Measurements from ENCODE around the gene DNAH9. TPM values are rescaled to one million over a fixed set of nuclear protein-coding genes. Genes with fewer than 3 reads are reported as not detected.
"Not testable (repeated sequence)": the region's sequence is repeated elsewhere in the genome, so short reads cannot be mapped to it uniquely, and the experiment has no call there.

DNAH9 gene
- total and polyA plus RNA-seq, 2 of the 8 experiments (the other 6 are each of a cell fraction or from before 2014, with no cell fraction given) = 0.21 to 0.86 TPM

DNA sequence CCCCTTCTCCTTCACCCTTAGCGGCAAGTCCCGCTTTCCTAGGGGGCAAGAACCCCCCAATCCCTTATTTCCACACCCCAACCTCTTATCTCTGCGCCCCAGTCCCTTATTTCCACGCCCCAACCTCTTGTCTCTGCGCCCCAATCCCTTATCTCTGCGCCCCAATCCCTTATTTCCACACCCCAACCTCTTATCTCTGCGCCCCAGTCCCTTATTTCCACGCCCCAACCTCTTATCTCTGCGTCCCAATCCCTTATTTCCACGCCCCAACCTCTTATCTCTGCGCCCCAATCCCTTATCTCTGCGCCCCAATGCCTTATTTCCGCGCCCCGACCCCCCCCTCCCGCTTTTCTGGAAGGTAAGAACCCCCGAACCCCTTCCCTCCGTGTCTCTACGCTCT is 374.5 kb downstream of the DNAH9 start:
- CTCF ChIA-PET (ENCODE audit: partially characterized antibody); H3K4me2 ChIP-seq (ENCODE audit: insufficient read depth in 1 of 2, low read depth in 2 of 2, low read length in 2 of 2); H3K27ac ChIP-seq (ENCODE audit: low read depth, low read length); H3K14ac ChIP-seq (ENCODE audit: insufficient read length); H4K91ac ChIP-seq (replicated peaks; ENCODE audit: insufficient read length, low read length); H3K4me3 ChIP-seq (ENCODE audit: extremely low read depth in 1 of 4, insufficient read depth in 2 of 4, low read depth in 3 of 4, low read length in 4 of 4); H3K56ac ChIP-seq (replicated peaks; ENCODE audit: insufficient read length, low read depth, low read length); FAIRE-seq; H2BK12ac ChIP-seq (ENCODE audit: low read depth, low read length); H3K27me3 ChIP-seq (replicated peaks in 1 of 4; ENCODE audit: control insufficient read depth in 3 of 4, extremely low read depth in 1 of 4, insufficient read depth in 3 of 4, low read length in 3 of 4); H2BK5ac ChIP-seq (ENCODE audit: low read depth, low read length); H2AK5ac ChIP-seq (ENCODE audit: low read depth, low read length); H3K36me3 ChIP-seq (ENCODE audit: control insufficient read depth in 2 of 4, insufficient read depth in 4 of 4, low read length in 3 of 4); POLR2A ChIA-PET (ENCODE audit: partially characterized antibody); H2BK120ac ChIP-seq (replicated peaks; ENCODE audit: low read depth, low read length); H4K5ac ChIP-seq (ENCODE audit: insufficient read length, low read depth, low read length); DNase-seq (ENCODE audit: low read depth in 1 of 2, low spot score in 2 of 2); H4K8ac ChIP-seq (ENCODE audit: extremely low read depth, insufficient read depth, low read length); H2AFZ ChIP-seq (ENCODE audit: low read length); H2BK15ac ChIP-seq (ENCODE audit: low read length); H3K79me2 ChIP-seq (ENCODE audit: control insufficient read depth in 1 of 2, insufficient read depth in 2 of 2, low read length in 2 of 2); H3K23me2 ChIP-seq (ENCODE audit: low read depth, low read length); H3K9ac ChIP-seq (replicated peaks in 1 of 4; ENCODE audit: extremely low read depth in 1 of 4, low read depth in 3 of 4, low read length in 3 of 4); H3K18ac ChIP-seq (ENCODE audit: extremely low read depth, low read length); H3K23ac ChIP-seq (ENCODE audit: insufficient read length); H3K4me1 ChIP-seq (replicated peaks in 1 of 4; ENCODE audit: control insufficient read depth in 3 of 4, insufficient read depth in 4 of 4, low read length in 3 of 4); H3K4ac ChIP-seq (replicated peaks; ENCODE audit: insufficient read length, low read depth, low read length); H3K79me1 ChIP-seq (ENCODE audit: low read depth, low read length); H4K20me1 ChIP-seq (replicated peaks in 1 of 2; ENCODE audit: control insufficient read depth in 1 of 2, insufficient read depth in 2 of 2, low read length in 2 of 2); H2BK20ac ChIP-seq (ENCODE audit: low read length); H3K9me3 ChIP-seq (ENCODE audit: insufficient read depth in 2 of 2, low read depth in 1 of 2, low read length in 1 of 2): not testable (repeated sequence)
- WGBS, 2 experiments (ENCODE audit: extremely low coverage in 1 of 2, insufficient coverage in 1 of 2, insufficient read length in 1 of 2, insufficient replicate concordance in 2 of 2, low coverage in 1 of 2, low lambda C conversion rate in 2 of 2, missing lambda C conversion rate in 1 of 2) = 83% methylated on average over 11 of the region's 19 CpGs; no CpG with 5 or more reads in 1 of the 2 experiments

All from H1 (cell line).